SK-N-SH (cell line): ENCODE measurements around the gene BNIP3. TPM values are rescaled to one million over a fixed set of nuclear protein-coding genes. Genes with fewer than 3 reads are reported as not detected.

Experiments
- CTCF ChIA-PET: fragments of 300-600, 350-600 bp; formaldehyde crosslinking; extraction: SDS; loops from one replicate; lab custom pipeline; 2021; lab: Yijun Ruan, JAX
- POLR2A ChIA-PET: fragments of 350-600 bp; sonication (Branson Sonifier 250); formaldehyde crosslinking; extraction: SDS; loops from one replicate; lab custom pipeline; 2020; ENCODE audit warnings: antibody characterized with exemption, inconsistent platforms; lab: Yijun Ruan, JAX
- DNase-seq: peaks from one replicate; pipeline ENCODE4 v3.0.0; 2012
- H2AFZ ChIP-seq: fragments of 200-600 bp; sonication (generic); 2 replicates; pipeline ENCODE4 v1.8.1; 2016; ENCODE audit warnings: antibody characterized with exemption, mild to moderate bottlenecking, low read depth
- H3F3A ChIP-seq: fragments of 200-600 bp; sonication (generic); replicated peaks from 2 replicates; pipeline ENCODE3; 2016; ENCODE audit warnings: antibody characterized with exemption, mild to moderate bottlenecking; ENCODE audit not compliant: insufficient read depth
- H3K27ac ChIP-seq, 2 experiments: fragments of 200-500 bp in 1 of 2; fragments of 200-600 bp in 1 of 2; sonication (Bioruptor generic) in 1 of 2; sonication (generic), shearing (Covaris generic) in 1 of 2; 2 replicates each; pipeline versions ENCODE4 v1.5.1 to v1.6.1; 2014 to 2016; ENCODE audit warnings: low read depth in 2 of 2, inconsistent platforms in 1 of 2, low read length in 1 of 2, mild to moderate bottlenecking in 1 of 2, mixed read lengths in 1 of 2
- H3K27me3 ChIP-seq: fragments of 200-600 bp; sonication (generic), shearing (Covaris generic); 2 replicates; pipeline ENCODE4 v1.6.1; 2016; ENCODE audit warnings: mixed run types; ENCODE audit not compliant: insufficient read depth
- H3K36me3 ChIP-seq, 2 experiments: fragments of 200-500 bp in 1 of 2; fragments of 200-600 bp in 1 of 2; sonication (Bioruptor generic) in 1 of 2; sonication (generic) in 1 of 2; replicated peaks in 1 of 2; 2 replicates each; pipeline versions ENCODE3 to v1.5.1; 2014 to 2016; ENCODE audit warnings: low read length in 1 of 2, mild to moderate bottlenecking in 1 of 2; ENCODE audit not compliant: insufficient read depth in 2 of 2, control insufficient read depth in 1 of 2
- H3K4me1 ChIP-seq, 2 experiments: fragments of 200-500 bp in 1 of 2; fragments of 200-600 bp in 1 of 2; sonication (Bioruptor generic) in 1 of 2; sonication (generic), shearing (Covaris generic) in 1 of 2; 2 replicates each; pipeline versions ENCODE4 v1.5.1 to v1.6.1; 2014 to 2016; ENCODE audit warnings: low read depth in 1 of 2, low read length in 1 of 2, mixed run types in 1 of 2; ENCODE audit not compliant: insufficient read depth in 2 of 2, control insufficient read depth in 1 of 2
- H3K4me2 ChIP-seq: fragments of 200-600 bp; sonication (generic), shearing (Covaris generic); 2 replicates; pipeline ENCODE4 v1.6.1; 2017; ENCODE audit warnings: mixed run types
- H3K4me3 ChIP-seq, 2 experiments: fragments of 200-500 bp in 1 of 2; fragments of 200-600 bp in 1 of 2; sonication (Bioruptor generic) in 1 of 2; sonication (generic), shearing (Covaris generic) in 1 of 2; 2 replicates each; pipeline versions ENCODE4 v1.5.1 to v1.8.1; 2014 to 2016; ENCODE audit warnings: low read depth in 2 of 2, inconsistent platforms in 1 of 2, low read length in 1 of 2, mild to moderate bottlenecking in 1 of 2, mixed read lengths in 1 of 2, moderate library complexity in 1 of 2
- H3K79me2 ChIP-seq: fragments of 200-600 bp; sonication (generic); 2 replicates; pipeline ENCODE4 v1.8.1; 2017; ENCODE audit warnings: mild to moderate bottlenecking; ENCODE audit not compliant: insufficient read depth
- H3K9ac ChIP-seq: fragments of 200-600 bp; sonication (generic); 2 replicates; pipeline ENCODE4 v1.6.1; 2017; ENCODE audit warnings: mixed run types
- H3K9me2 ChIP-seq: fragments of 200-600 bp; sonication (generic); 2 replicates; pipeline ENCODE4 v1.6.1; 2017; ENCODE audit warnings: mixed run types
- H3K9me3 ChIP-seq: fragments of 200-600 bp; sonication (generic); 2 replicates; pipeline ENCODE4 v1.6.1; 2017; ENCODE audit warnings: mixed run types, mild to moderate bottlenecking, moderate library complexity
- H4K20me1 ChIP-seq: fragments of 200-600 bp; sonication (generic); 2 replicates; pipeline ENCODE4 v1.6.1; 2017; ENCODE audit warnings: mild to moderate bottlenecking, mixed run types; ENCODE audit not compliant: insufficient read depth
- EP300 ChIP-seq, 2 experiments: IDR thresholded peaks; 2 replicates each; pipeline versions ENCODE4 v1.4.0 to v1.6.1; 2012; ENCODE audit warnings: borderline replicate concordance in 1 of 2, low read depth in 1 of 2, low read length in 1 of 2
- EZH2phosphoT487 ChIP-seq: fragments of 200-600 bp; sonication (generic); IDR thresholded peaks from 2 replicates; pipeline ENCODE4 v1.6.1; 2017; ENCODE audit warnings: low read depth, mixed run types, mild to moderate bottlenecking, antibody characterized with exemption, moderate library complexity, borderline replicate concordance
- FOSL2 ChIP-seq: IDR thresholded peaks from 2 replicates; pipeline ENCODE4 v1.4.0; 2012; ENCODE audit warnings: low read depth, mild to moderate bottlenecking, moderate library complexity, borderline replicate concordance
- FOXJ3 ChIP-seq: sonication (generic); formaldehyde crosslinking; IDR thresholded peaks from 2 replicates; pipeline ENCODE4 v1.5.1; 2020; ENCODE audit warnings: mild to moderate bottlenecking, missing genetic modification reagents
- GABPA ChIP-seq: IDR thresholded peaks from 2 replicates; pipeline ENCODE4 v1.4.0; 2012; ENCODE audit warnings: low read depth, mild to moderate bottlenecking
- MEF2A ChIP-seq: IDR thresholded peaks from 2 replicates; pipeline ENCODE4 v1.4.0; 2012; ENCODE audit warnings: low read depth, borderline replicate concordance
- NRF1 ChIP-seq: IDR thresholded peaks from 2 replicates; pipeline ENCODE4 v1.6.1; 2012; ENCODE audit warnings: low read depth, mild to moderate bottlenecking, low read length
- RCOR1 ChIP-seq: fragments of 150-350 bp; IDR thresholded peaks from 2 replicates; pipeline ENCODE4 v1.6.1; 2017; ENCODE audit warnings: antibody characterized with exemption, low read length
- RFX5 ChIP-seq: IDR thresholded peaks from 2 replicates; pipeline ENCODE4 v1.6.1; 2012; ENCODE audit warnings: mild to moderate bottlenecking, improper control_type of control experiment, low read length
- SIN3A ChIP-seq: IDR thresholded peaks from 2 replicates; pipeline ENCODE4 v1.6.1; 2012; ENCODE audit warnings: low read depth, mild to moderate bottlenecking, low read length, moderate library complexity, borderline replicate concordance
- TAF1 ChIP-seq: IDR thresholded peaks from 2 replicates; pipeline ENCODE4 v1.6.1; 2012; ENCODE audit warnings: low read depth, mild to moderate bottlenecking, low read length, moderate library complexity, borderline replicate concordance
- YY1 ChIP-seq: IDR thresholded peaks from 2 replicates; pipeline ENCODE4 v1.4.0; 2012; ENCODE audit warnings: low read depth, mild to moderate bottlenecking
- WGBS: methylation state at CpG from one replicate; pipeline ENCODE4 v1.1.6; 2017; ENCODE audit warnings: low lambda C conversion rate; 5-methylcytosine and 5-hydroxymethylcytosine counted together
- polyA plus RNA-seq, 3 experiments: library from polyadenylated mRNA; depleted of rRNA; stranded (reverse); fragments of >200 nt; gene quantifications; 2 replicates each; pipeline ENCODE4 v1.2.3, GENCODE V29; 2012
- TF ChIP-seq, protein P1 (sequence below): IDR thresholded peaks from 2 replicates; pipeline ENCODE4 v1.4.0; 2012; ENCODE audit warnings: low read depth, borderline replicate concordance
- TF ChIP-seq, protein P2 (sequence below): fragments of 150-350 bp; IDR thresholded peaks from 2 replicates; pipeline ENCODE4 v1.6.1; 2016; ENCODE audit warnings: mild to moderate bottlenecking, low read depth, low read length
- TF ChIP-seq, protein P3 (sequence below): fragments of 200-600 bp; sonication (generic); IDR thresholded peaks from 2 replicates; pipeline ENCODE4 v1.6.1; 2017; ENCODE audit warnings: antibody characterized with exemption, mild to moderate bottlenecking, moderate library complexity
- TF ChIP-seq, protein P4 (sequence below): fragments of 150-350 bp; IDR thresholded peaks from 2 replicates; pipeline ENCODE4 v1.6.1; 2017; ENCODE audit warnings: antibody characterized with exemption, low read length, low read depth, borderline replicate concordance
- TF ChIP-seq, protein P5 (sequence below): IDR thresholded peaks from 2 replicates; pipeline ENCODE4; 2012
- TF ChIP-seq, protein P6 (sequence below): IDR thresholded peaks from 2 replicates; pipeline ENCODE4 v1.6.1; 2012; ENCODE audit warnings: mild to moderate bottlenecking, low read depth, low read length, moderate library complexity

Gene BNIP3
- polyA plus RNA-seq, 1 of the 3 experiments (the other 2 are of a cell fraction), result 40.3 TPM

DNA sequence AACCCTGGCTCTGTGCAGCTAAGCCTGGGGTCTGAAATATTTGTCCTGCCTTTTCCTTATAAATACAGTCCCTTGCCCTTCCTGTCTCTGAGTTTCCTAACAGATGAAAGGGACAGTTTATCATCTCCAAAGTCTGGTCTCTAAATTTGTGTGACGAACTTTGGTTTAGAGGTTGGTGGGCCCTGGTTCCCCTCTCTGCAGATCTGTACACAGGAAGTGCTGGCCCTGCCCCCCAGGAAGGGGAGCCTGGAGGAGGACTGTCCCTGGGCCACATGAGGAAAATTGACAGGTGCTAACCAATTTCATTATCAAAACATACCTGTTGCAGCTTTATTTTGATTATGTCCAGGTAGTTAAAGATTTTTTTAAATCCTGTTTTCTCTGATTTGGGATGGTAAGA, 46.5 kb downstream of the BNIP3 start:
- H3K4me1 ChIP-seq, result peaks cover 0 to 21% of the 10 kb centered on the region in 2 experiments; a peak in 1 of 4 replicates
- no peak for TF ChIP-seq RFX5
- TF ChIP-seq, protein P1, sequence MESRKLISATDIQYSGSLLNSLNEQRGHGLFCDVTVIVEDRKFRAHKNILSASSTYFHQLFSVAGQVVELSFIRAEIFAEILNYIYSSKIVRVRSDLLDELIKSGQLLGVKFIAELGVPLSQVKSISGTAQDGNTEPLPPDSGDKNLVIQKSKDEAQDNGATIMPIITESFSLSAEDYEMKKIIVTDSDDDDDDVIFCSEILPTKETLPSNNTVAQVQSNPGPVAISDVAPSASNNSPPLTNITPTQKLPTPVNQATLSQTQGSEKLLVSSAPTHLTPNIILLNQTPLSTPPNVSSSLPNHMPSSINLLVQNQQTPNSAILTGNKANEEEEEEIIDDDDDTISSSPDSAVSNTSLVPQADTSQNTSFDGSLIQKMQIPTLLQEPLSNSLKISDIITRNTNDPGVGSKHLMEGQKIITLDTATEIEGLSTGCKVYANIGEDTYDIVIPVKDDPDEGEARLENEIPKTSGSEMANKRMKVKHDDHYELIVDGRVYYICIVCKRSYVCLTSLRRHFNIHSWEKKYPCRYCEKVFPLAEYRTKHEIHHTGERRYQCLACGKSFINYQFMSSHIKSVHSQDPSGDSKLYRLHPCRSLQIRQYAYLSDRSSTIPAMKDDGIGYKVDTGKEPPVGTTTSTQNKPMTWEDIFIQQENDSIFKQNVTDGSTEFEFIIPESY, result no peak
- no peak for TF ChIP-seq FOSL2
- TF ChIP-seq, protein P2, sequence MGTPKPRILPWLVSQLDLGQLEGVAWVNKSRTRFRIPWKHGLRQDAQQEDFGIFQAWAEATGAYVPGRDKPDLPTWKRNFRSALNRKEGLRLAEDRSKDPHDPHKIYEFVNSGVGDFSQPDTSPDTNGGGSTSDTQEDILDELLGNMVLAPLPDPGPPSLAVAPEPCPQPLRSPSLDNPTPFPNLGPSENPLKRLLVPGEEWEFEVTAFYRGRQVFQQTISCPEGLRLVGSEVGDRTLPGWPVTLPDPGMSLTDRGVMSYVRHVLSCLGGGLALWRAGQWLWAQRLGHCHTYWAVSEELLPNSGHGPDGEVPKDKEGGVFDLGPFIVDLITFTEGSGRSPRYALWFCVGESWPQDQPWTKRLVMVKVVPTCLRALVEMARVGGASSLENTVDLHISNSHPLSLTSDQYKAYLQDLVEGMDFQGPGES, result no peak
- no peak for TF ChIP-seq SIN3A
- TF ChIP-seq, protein P3, sequence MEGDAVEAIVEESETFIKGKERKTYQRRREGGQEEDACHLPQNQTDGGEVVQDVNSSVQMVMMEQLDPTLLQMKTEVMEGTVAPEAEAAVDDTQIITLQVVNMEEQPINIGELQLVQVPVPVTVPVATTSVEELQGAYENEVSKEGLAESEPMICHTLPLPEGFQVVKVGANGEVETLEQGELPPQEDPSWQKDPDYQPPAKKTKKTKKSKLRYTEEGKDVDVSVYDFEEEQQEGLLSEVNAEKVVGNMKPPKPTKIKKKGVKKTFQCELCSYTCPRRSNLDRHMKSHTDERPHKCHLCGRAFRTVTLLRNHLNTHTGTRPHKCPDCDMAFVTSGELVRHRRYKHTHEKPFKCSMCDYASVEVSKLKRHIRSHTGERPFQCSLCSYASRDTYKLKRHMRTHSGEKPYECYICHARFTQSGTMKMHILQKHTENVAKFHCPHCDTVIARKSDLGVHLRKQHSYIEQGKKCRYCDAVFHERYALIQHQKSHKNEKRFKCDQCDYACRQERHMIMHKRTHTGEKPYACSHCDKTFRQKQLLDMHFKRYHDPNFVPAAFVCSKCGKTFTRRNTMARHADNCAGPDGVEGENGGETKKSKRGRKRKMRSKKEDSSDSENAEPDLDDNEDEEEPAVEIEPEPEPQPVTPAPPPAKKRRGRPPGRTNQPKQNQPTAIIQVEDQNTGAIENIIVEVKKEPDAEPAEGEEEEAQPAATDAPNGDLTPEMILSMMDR, result no peak
- TF ChIP-seq NRF1, result no peak
- no peak for TF ChIP-seq YY1
- TF ChIP-seq TAF1, result no peak
- TF ChIP-seq EP300 (IDR thresholded peaks at IDR 0.05; ENCODE audit: borderline replicate concordance in 1 of 2, low read depth in 1 of 2, low read length in 1 of 2), result no peak
- TF ChIP-seq GABPA, result no peak
- TF ChIP-seq, protein P4, sequence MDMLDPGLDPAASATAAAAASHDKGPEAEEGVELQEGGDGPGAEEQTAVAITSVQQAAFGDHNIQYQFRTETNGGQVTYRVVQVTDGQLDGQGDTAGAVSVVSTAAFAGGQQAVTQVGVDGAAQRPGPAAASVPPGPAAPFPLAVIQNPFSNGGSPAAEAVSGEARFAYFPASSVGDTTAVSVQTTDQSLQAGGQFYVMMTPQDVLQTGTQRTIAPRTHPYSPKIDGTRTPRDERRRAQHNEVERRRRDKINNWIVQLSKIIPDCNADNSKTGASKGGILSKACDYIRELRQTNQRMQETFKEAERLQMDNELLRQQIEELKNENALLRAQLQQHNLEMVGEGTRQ, result no peak
- TF ChIP-seq, protein P5, sequence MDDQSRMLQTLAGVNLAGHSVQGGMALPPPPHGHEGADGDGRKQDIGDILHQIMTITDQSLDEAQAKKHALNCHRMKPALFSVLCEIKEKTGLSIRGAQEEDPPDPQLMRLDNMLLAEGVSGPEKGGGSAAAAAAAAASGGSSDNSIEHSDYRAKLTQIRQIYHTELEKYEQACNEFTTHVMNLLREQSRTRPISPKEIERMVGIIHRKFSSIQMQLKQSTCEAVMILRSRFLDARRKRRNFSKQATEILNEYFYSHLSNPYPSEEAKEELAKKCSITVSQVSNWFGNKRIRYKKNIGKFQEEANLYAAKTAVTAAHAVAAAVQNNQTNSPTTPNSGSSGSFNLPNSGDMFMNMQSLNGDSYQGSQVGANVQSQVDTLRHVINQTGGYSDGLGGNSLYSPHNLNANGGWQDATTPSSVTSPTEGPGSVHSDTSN, result no peak
- no peak for TF ChIP-seq RCOR1
- no peak for TF ChIP-seq MEF2A
- no peak for TF ChIP-seq FOXJ3 (CRISPR knock-in tag)
- TF ChIP-seq, protein P6, sequence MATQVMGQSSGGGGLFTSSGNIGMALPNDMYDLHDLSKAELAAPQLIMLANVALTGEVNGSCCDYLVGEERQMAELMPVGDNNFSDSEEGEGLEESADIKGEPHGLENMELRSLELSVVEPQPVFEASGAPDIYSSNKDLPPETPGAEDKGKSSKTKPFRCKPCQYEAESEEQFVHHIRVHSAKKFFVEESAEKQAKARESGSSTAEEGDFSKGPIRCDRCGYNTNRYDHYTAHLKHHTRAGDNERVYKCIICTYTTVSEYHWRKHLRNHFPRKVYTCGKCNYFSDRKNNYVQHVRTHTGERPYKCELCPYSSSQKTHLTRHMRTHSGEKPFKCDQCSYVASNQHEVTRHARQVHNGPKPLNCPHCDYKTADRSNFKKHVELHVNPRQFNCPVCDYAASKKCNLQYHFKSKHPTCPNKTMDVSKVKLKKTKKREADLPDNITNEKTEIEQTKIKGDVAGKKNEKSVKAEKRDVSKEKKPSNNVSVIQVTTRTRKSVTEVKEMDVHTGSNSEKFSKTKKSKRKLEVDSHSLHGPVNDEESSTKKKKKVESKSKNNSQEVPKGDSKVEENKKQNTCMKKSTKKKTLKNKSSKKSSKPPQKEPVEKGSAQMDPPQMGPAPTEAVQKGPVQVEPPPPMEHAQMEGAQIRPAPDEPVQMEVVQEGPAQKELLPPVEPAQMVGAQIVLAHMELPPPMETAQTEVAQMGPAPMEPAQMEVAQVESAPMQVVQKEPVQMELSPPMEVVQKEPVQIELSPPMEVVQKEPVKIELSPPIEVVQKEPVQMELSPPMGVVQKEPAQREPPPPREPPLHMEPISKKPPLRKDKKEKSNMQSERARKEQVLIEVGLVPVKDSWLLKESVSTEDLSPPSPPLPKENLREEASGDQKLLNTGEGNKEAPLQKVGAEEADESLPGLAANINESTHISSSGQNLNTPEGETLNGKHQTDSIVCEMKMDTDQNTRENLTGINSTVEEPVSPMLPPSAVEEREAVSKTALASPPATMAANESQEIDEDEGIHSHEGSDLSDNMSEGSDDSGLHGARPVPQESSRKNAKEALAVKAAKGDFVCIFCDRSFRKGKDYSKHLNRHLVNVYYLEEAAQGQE, result no peak
- TF ChIP-seq EZH2phosphoT487, result no peak
- H3K79me2 ChIP-seq, result peaks cover 70% of the 10 kb centered on the region
- WGBS, result 88% methylated on average over 1 of the region's 1 CpG
- no peaks in the 10 kb centered on the region for H3K9me3 ChIP-seq
- no peak overlapping the region for H3K9ac ChIP-seq
- CTCF ChIA-PET, result interaction anchor here (0.6 kb wide), 1 partner anchor 87 kb away, joined by 3 read pairs; no protein-coding TSS in a partner anchor
- no peaks in the 10 kb centered on the region for H3F3A ChIP-seq
- H3K27ac ChIP-seq, result no peak overlapping the region; a peak in 1 of 4 replicates
- no peaks in the 10 kb centered on the region for H3K27me3 ChIP-seq
- no peak overlapping the region for H2AFZ ChIP-seq
- peaks cover 7 to 28% of the 10 kb centered on the region in 2 experiments for H3K36me3 ChIP-seq
- POLR2A ChIA-PET, result no interaction called here
- DNase-seq, result no peak
- peaks cover 21% of the 10 kb centered on the region for H4K20me1 ChIP-seq
- no peak overlapping the region for H3K4me3 ChIP-seq
- no peak overlapping the region for H3K4me2 ChIP-seq
- H3K9me2 ChIP-seq, result no peaks in the 10 kb centered on the region
